Body of pancreas (tissue), 4 donors: ENCODE data around the gene VCP.
"Not testable (repeated sequence)": the region's sequence is repeated elsewhere in the genome, so short reads cannot be mapped to it uniquely, and the experiment has no call there.

Source experiments
- CTCF ChIP-seq, 7 experiments: fragments of 450-650 bp in 4 of 7; fragments of 200-600 bp in 3 of 7; sonication (generic) in 3 of 7; IDR thresholded peaks; one replicate each; pipeline ENCODE4 v1.5.1; 2016 to 2019; ENCODE audit warnings: antibody characterized with exemption in 7 of 7
- POLR2A ChIP-seq, 3 donors: fragments of 450-650 bp; IDR thresholded peaks; one replicate each; pipeline ENCODE4 v1.6.1; 2016; ENCODE audit warnings: antibody characterized with exemption in 3 of 3, mild to moderate bottlenecking in 2 of 3

GRCh38 chr9:35023443-35023842 is 49.0 kb downstream of the VCP start:
- not testable (repeated sequence) for TF ChIP-seq CTCF, POLR2A (IDR thresholded peaks at IDR 0.05)
